K562 (cell line): ENCODE results near the gene SCAF11. TPM values are rescaled to one million over a fixed set of nuclear protein-coding genes. Genes with fewer than 3 reads are reported as not detected.

Experiments
- polyA plus RNA-seq, 8 experiments: library from polyadenylated mRNA; depleted of rRNA in 4 of 8; stranded (reverse) in 5 of 8; unstranded in 3 of 8; fragments of >200 nt; fragmentation: Nextera tagmentation in 2 of 8; fragmentation: Illumina TruSeq in 1 of 8; extraction: Ambion mirVana in 2 of 8; extraction: Trizol in 1 of 8; gene quantifications; 2 replicates each; pipeline versions ENCODE4 v1.2.1 to v1.2.3, GENCODE V29; 2011 to 2014; ENCODE audit warnings: inconsistent platforms in 1 of 8, missing spikeins in 1 of 8
- total RNA-seq, 7 experiments: library from RNA; depleted of rRNA in 6 of 7; stranded (reverse); fragments of >200 nt in 6 of 7; fragmentation: Illumina TruSeq in 2 of 7; extraction: Trizol in 2 of 7; gene quantifications; 2 replicates each; pipeline versions ENCODE4 v1.2.1 to v1.2.3, GENCODE V29; 2011 to 2021; ENCODE audit warnings: low replicate concordance in 1 of 7
- TF ChIP-seq, protein P1 (sequence below): sonication (generic); formaldehyde crosslinking; IDR thresholded peaks from 2 replicates; pipeline ENCODE4 v1.8.0; 2023; ENCODE audit warnings: missing genetic modification reagents, mild to moderate bottlenecking, borderline replicate concordance

Gene SCAF11
- total and polyA plus RNA-seq, 9 of the 15 experiments (the other 6 are each of a cell fraction or from before 2014, with no cell fraction given), result 30.4 to 119 (median 80.0) TPM

DNA sequence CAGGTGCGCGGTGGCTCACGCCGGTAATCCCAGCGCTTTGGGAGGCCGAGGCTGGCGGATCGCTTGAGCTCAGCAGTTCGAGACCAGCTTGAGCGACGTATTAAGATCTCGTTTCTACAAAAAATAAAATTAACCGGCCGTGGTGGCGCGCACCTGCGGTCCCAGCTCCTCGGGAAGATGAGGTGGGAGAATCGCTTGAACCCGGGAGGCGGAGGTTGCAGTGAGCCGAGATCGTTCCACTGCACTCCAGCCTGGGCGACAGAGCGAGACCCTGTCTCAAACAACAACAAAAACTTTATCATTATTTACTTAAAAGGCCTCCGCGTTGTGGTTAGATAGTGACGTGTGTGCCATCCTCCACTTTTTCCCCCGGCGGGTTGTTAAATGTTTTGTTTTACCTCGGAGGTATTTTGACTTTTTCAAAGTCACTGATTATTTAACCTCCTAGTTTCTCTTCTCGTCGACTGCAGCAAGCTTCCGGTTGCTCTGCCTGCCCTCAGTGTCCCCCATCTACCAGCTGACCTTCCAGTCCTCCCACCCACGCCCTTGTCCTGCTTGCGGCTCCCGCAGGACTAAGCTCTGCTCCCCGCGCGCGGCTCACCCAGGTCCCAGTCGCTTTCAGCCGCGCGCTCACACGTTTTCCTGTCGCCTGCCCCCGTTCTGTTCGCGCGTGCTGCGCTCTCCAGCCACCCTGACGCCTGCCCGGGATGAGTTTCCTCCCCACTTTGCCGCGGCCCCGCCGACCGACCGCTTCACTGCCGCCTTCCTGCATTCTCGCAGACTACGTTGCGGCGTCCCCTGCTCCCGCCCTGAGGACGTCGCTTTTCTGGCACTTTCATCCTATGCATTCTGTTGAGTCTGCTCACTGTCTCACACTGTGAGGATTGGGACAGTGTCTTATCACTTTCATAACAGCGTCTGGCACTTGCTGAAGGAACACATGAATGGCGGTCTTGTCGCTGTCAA is 1.2 kb upstream of the SCAF11 start (continued):
- TF ChIP-seq, protein P1, sequence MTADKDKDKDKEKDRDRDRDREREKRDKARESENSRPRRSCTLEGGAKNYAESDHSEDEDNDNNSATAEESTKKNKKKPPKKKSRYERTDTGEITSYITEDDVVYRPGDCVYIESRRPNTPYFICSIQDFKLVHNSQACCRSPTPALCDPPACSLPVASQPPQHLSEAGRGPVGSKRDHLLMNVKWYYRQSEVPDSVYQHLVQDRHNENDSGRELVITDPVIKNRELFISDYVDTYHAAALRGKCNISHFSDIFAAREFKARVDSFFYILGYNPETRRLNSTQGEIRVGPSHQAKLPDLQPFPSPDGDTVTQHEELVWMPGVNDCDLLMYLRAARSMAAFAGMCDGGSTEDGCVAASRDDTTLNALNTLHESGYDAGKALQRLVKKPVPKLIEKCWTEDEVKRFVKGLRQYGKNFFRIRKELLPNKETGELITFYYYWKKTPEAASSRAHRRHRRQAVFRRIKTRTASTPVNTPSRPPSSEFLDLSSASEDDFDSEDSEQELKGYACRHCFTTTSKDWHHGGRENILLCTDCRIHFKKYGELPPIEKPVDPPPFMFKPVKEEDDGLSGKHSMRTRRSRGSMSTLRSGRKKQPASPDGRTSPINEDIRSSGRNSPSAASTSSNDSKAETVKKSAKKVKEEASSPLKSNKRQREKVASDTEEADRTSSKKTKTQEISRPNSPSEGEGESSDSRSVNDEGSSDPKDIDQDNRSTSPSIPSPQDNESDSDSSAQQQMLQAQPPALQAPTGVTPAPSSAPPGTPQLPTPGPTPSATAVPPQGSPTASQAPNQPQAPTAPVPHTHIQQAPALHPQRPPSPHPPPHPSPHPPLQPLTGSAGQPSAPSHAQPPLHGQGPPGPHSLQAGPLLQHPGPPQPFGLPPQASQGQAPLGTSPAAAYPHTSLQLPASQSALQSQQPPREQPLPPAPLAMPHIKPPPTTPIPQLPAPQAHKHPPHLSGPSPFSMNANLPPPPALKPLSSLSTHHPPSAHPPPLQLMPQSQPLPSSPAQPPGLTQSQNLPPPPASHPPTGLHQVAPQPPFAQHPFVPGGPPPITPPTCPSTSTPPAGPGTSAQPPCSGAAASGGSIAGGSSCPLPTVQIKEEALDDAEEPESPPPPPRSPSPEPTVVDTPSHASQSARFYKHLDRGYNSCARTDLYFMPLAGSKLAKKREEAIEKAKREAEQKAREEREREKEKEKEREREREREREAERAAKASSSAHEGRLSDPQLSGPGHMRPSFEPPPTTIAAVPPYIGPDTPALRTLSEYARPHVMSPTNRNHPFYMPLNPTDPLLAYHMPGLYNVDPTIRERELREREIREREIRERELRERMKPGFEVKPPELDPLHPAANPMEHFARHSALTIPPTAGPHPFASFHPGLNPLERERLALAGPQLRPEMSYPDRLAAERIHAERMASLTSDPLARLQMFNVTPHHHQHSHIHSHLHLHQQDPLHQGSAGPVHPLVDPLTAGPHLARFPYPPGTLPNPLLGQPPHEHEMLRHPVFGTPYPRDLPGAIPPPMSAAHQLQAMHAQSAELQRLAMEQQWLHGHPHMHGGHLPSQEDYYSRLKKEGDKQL (CRISPR knock-in tag), result no peak
